Measurements from ENCODE around the gene ATF7IP2. TPM values are rescaled to one million over a fixed set of nuclear protein-coding genes. Genes with fewer than 3 reads are reported as not detected.

ATF7IP2 gene
- total RNA-seq, 1 donor from 2014 or later, result 12.3 TPM

DNA sequence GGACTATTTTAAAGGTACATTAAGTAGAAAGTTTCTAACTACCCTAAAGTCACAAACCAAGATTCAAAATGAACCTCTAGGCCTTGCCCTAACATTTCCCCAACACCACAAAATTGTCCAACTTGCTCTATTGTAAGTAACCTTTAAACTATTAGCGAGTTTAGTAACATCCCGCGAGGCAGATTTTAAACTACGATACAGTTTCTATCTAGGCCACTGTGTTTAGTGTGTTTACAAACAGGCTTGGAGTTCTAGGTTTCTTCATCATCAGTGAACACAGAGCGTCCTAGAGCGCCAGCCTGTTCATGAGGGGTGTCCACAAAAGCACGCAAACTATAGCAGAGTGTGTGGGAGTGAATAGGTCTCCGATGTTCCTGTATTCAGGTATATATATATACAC, 142.8 kb downstream of the ATF7IP2 start:
- intact Hi-C loops (cut with DNase I), result no loop called here
- H3K36me3 ChIP-seq, result peaks cover 73% of the 10 kb centered on the region
- H3K27ac ChIP-seq, result no peak overlapping the region
- TF ChIP-seq, protein P1, sequence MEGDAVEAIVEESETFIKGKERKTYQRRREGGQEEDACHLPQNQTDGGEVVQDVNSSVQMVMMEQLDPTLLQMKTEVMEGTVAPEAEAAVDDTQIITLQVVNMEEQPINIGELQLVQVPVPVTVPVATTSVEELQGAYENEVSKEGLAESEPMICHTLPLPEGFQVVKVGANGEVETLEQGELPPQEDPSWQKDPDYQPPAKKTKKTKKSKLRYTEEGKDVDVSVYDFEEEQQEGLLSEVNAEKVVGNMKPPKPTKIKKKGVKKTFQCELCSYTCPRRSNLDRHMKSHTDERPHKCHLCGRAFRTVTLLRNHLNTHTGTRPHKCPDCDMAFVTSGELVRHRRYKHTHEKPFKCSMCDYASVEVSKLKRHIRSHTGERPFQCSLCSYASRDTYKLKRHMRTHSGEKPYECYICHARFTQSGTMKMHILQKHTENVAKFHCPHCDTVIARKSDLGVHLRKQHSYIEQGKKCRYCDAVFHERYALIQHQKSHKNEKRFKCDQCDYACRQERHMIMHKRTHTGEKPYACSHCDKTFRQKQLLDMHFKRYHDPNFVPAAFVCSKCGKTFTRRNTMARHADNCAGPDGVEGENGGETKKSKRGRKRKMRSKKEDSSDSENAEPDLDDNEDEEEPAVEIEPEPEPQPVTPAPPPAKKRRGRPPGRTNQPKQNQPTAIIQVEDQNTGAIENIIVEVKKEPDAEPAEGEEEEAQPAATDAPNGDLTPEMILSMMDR (IDR thresholded peaks at IDR 0.05), result no peak
- no peaks in the 10 kb centered on the region for H3K27me3 ChIP-seq
- ATAC-seq (no peak), DNase-seq (no peak)
- H3K4me1 ChIP-seq, result no peaks in the 10 kb centered on the region
- no peaks in the 10 kb centered on the region for H3K9me3 ChIP-seq
- H3K4me3 ChIP-seq, result no peak overlapping the region

DNA sequence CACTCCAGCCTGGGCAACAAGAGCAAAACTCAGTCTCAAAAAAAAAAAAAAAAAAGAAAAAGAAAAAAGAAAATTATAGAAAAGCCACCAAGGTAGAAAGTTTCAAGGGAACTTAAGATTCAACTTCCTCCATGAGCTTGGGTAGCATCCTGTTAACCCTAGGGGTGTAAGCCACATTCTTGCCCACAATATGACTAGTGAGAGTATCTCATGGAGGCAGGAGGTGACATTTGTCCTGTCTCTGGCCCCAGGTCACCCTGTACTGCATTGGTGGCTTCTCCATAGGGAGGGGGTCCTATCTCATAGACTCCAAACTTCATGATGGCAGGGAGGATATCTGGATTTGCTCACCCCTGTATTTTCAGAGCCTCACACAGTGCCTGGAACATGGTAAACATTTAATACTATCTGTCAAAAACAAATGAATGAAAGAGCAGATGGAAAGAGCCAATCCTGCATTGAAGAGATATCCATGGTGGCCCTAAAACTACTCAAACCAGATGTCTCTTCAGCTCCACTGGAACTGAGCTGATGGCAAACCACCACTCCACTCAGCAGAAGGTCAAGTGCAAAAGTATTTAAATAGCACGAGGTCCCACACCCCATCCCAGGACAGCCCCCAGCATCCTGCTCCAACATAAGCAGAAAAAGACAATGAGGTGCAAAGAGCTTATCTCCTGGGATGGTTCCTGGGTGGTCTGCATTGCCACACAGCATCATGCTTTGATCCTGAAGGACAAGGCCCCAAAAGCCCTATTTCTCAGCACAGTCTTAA, 144.2 kb downstream of the ATF7IP2 start:
- Histone ChIP-seq H3K36me3 (peaks cover 84% of the 10 kb centered on the region), H3K9me3 (no peaks in the 10 kb centered on the region), H3K27ac (no peak overlapping the region), H3K4me3 (no peak overlapping the region), H3K27me3 (no peaks in the 10 kb centered on the region), H3K4me1 (no peaks in the 10 kb centered on the region)
- DNase-seq (no peak), ATAC-seq (peak; percentile 8)
- intact Hi-C loops (cut with DNase I), result no loop called here
- TF ChIP-seq, protein P1 (IDR thresholded peaks at IDR 0.05), result no peak

DNA sequence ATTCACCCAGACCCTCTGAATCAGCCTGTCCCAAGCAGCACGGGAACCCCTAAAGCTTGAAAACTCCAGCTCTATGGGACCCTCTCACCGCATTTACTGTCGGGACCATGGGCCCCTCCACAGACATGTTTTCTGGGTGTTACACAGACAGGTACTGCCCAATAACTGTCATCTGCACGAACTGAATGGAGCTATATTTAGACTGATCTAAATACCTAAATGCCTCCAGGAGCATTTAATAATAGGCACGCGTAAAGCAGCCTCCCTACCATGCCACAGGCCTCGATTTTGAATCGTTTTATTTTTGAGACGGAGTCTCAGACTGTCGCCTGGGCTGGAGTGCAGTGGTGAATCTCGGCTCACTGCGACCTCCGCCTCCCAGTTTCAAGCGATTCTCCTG, 144.8 kb downstream of the ATF7IP2 start:
- no peaks in the 10 kb centered on the region for H3K9me3 ChIP-seq
- no peaks in the 10 kb centered on the region for H3K4me1 ChIP-seq
- H3K27me3 ChIP-seq, result no peaks in the 10 kb centered on the region
- intact Hi-C loops (cut with DNase I), result no loop called here
- no peak overlapping the region for H3K4me3 ChIP-seq
- DNase-seq, result no peak
- no peak overlapping the region for H3K27ac ChIP-seq
- TF ChIP-seq, protein P1 (IDR thresholded peaks at IDR 0.05), result no peak
- peaks cover 85% of the 10 kb centered on the region for H3K36me3 ChIP-seq
- no peak for ATAC-seq

DNA sequence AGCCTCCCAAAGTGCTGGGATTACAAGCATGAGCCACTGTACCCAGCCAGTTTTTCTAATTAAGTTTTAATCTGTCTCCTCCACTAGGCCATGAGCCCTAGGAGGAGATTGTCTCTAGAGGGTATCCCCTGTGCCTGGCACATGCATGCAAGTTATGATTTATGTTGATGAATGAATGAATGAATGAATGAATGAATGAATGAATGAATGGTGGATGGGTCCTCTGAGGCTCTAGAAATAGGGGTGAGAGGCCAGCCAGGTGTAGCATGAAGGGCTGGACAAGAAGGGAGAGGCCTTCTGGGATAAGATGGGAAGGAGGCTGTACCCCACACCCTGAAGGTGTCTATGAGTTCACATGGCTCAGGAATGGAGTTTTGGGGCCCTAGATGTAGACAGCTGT, 145.7 kb downstream of the ATF7IP2 start:
- Histone ChIP-seq H3K27ac (no peak overlapping the region), H3K4me3 (no peak overlapping the region), H3K27me3 (no peaks in the 10 kb centered on the region), H3K9me3 (no peaks in the 10 kb centered on the region), H3K4me1 (no peaks in the 10 kb centered on the region), H3K36me3 (peaks cover 88% of the 10 kb centered on the region)
- intact Hi-C loops (cut with DNase I), result no loop called here
- no peak for DNase-seq
- TF ChIP-seq, protein P1 (IDR thresholded peaks at IDR 0.05), result no peak
- no peak for ATAC-seq

Other genes starting within 250 kb of the ATF7IP2 start
- 0.09 TPM for gene GRIN2A, start 203.6 kb upstream of the ATF7IP2 start, total RNA-seq
- 726 TPM for gene EMP2, start 194.5 kb downstream of the ATF7IP2 start, total RNA-seq

Measured in upper lobe of right lung (tissue), 1 donor.